ENCODE data around the gene NME3.

The NME3 gene

GRCh38 chr16:1747934-1748333 lies 23.4 kb downstream of the NME3 start:
- no peak for TF ChIP-seq CTCF (IDR thresholded peaks at IDR 0.05; ENCODE audit: low read depth, low read length, missing control alignments)
- in situ Hi-C loops (cut with HindIII; ENCODE audit: low pct_ligation_motif_present, low sequenced_read_pairs): no loop called here

GRCh38 chr16:1746693-1747195 lies 24.6 kb downstream of the NME3 start:
- Histone ChIP-seq H3K4me3 (ENCODE audit: low read depth, low read length) (no peak overlapping the region), H3K36me3 (replicated peaks) (peaks cover 49% of the 10 kb centered on the region), H3K27me3 (replicated peaks) (no peaks in the 10 kb centered on the region), H3K27ac (peak overlapping the region; percentile 94)
- no peak for DNase-seq
- in situ Hi-C loops (cut with HindIII; ENCODE audit: low pct_ligation_motif_present, low sequenced_read_pairs): no loop called here
- TF ChIP-seq CTCF (IDR thresholded peaks at IDR 0.05; ENCODE audit: low read depth, low read length, missing control alignments): no peak

More at GRCh38 chr16:1747934-1748333, 23.4 kb downstream of the NME3 start:
- Histone ChIP-seq H3K27me3 (replicated peaks) (no peaks in the 10 kb centered on the region), H3K4me3 (ENCODE audit: low read depth, low read length) (no peak overlapping the region), H3K36me3 (replicated peaks) (peaks cover 52% of the 10 kb centered on the region), H3K27ac (no peak overlapping the region)
- DNase-seq: no peak

- TF ChIP-seq CTCF (IDR thresholded peaks at IDR 0.05; ENCODE audit: low read depth, low read length, missing control alignments): no peak
- Histone ChIP-seq H3K36me3 (replicated peaks) (peaks cover 44% of the 10 kb centered on the region), H3K4me3 (ENCODE audit: low read depth, low read length) (peak overlapping the region; percentile 15), H3K27me3 (replicated peaks) (no peaks in the 10 kb centered on the region), H3K27ac (peak overlapping the region; percentile 94)
- DNase-seq: peak; percentile 93
- in situ Hi-C loops (cut with HindIII; ENCODE audit: low pct_ligation_motif_present, low sequenced_read_pairs): no loop called here
Observed at GRCh38 chr16:1745900-1746692, 25.2 kb downstream of the NME3 start.

- Histone ChIP-seq H3K4me3 (ENCODE audit: low read depth, low read length) (peak overlapping the region; percentile 15), H3K27ac (peak overlapping the region; percentile 94), H3K27me3 (replicated peaks) (no peaks in the 10 kb centered on the region), H3K36me3 (replicated peaks) (peaks cover 47% of the 10 kb centered on the region)
- DNase-seq: peak; percentile 55
- in situ Hi-C loops (cut with HindIII; ENCODE audit: low pct_ligation_motif_present, low sequenced_read_pairs): no loop called here
- TF ChIP-seq CTCF (IDR thresholded peaks at IDR 0.05; ENCODE audit: low read depth, low read length, missing control alignments): no peak
Observed at GRCh38 chr16:1745181-1745899, 26.0 kb downstream of the NME3 start.

- in situ Hi-C loops (cut with HindIII; ENCODE audit: low pct_ligation_motif_present, low sequenced_read_pairs): no loop called here
- no peak for TF ChIP-seq CTCF (IDR thresholded peaks at IDR 0.05; ENCODE audit: low read depth, low read length, missing control alignments)
- H3K27ac ChIP-seq: no peak overlapping the region
- DNase-seq: no peak
- no peak overlapping the region for H3K4me3 ChIP-seq (ENCODE audit: low read depth, low read length)
- peaks cover 46% of the 10 kb centered on the region for H3K36me3 ChIP-seq (replicated peaks)
- no peaks in the 10 kb centered on the region for H3K27me3 ChIP-seq (replicated peaks)
Observed at GRCh38 chr16:1744338-1744840, 27.0 kb downstream of the NME3 start.
